LNCAP (cell line): ENCODE data around the gene SKI.

Experiments used
- TF ChIP-seq, protein P1 (sequence below): fragments of 450-650 bp; IDR thresholded peaks from 2 replicates; pipeline ENCODE4 v1.5.1; 2017; ENCODE audit warnings: mild to moderate bottlenecking

SKI gene

DNA sequence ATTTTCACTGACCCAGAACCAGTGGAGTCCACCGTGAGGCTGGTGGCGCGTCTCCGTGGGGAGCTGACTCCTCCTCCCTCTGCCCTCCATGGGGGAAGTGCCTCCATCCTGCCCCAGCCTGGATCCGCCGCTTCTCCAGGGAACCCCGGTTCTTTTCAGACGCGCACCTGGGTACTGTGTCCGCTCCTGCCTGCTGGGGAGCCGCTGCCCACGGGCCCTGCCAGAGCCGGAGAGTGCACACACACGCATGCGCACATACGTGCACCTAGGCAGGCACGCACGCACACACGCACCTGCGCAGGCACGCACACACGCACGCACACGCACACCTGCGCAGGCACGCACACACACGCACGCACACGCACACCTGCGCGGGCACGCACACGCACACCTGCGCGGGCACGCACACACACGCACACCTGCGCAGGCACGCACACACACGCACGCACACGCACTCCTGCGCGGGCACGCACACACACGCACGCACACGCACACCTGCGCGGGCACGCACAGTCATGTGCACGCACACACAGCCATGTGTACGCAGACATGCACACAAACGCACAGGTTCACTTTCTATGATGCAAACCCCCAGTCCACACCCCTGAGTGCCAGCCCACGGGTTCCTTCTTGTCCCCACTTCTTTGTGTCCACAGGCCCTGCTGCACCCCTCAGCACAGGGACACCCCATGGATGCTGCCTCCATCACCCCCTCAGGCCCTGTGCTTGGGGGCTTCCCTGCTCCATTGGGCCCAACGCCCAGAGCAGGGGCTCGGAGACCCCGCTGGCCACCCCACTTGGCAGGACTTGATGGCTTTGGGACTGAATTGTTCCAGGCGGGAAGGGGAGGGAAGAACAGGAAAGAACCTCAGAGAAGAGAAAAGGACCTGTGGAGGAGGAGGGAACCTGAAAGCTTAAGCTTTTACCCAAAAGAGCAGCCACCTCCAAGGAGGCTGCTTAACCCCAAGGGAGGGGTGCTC, 120.5 kb downstream of the SKI start:
- TF ChIP-seq, protein P1, sequence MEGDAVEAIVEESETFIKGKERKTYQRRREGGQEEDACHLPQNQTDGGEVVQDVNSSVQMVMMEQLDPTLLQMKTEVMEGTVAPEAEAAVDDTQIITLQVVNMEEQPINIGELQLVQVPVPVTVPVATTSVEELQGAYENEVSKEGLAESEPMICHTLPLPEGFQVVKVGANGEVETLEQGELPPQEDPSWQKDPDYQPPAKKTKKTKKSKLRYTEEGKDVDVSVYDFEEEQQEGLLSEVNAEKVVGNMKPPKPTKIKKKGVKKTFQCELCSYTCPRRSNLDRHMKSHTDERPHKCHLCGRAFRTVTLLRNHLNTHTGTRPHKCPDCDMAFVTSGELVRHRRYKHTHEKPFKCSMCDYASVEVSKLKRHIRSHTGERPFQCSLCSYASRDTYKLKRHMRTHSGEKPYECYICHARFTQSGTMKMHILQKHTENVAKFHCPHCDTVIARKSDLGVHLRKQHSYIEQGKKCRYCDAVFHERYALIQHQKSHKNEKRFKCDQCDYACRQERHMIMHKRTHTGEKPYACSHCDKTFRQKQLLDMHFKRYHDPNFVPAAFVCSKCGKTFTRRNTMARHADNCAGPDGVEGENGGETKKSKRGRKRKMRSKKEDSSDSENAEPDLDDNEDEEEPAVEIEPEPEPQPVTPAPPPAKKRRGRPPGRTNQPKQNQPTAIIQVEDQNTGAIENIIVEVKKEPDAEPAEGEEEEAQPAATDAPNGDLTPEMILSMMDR: no peak

DNA sequence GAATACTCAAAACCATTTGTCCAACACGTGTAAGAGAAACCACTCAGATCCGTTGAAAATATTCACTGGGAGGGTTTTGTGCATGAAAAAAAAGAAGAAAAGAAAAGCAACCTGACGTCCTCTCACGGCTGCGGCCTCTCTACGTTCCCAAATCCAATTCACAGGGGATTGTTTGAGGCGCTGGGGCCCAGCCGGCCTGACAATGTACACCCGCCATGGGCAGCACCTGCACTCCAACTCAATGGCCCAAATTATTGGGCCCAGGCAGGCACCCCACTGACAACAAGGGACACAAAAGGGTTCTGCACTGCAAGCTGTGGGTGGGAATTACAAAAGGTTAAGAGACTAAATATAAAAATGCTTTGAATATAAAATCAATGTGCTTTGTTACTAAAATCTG, 121.7 kb downstream of the SKI start:
- TF ChIP-seq, protein P1: no peak

GRCh38 chr1:2350501-2350900, 122.4 kb downstream of the SKI start:
- TF ChIP-seq, protein P1: no peak

DNA sequence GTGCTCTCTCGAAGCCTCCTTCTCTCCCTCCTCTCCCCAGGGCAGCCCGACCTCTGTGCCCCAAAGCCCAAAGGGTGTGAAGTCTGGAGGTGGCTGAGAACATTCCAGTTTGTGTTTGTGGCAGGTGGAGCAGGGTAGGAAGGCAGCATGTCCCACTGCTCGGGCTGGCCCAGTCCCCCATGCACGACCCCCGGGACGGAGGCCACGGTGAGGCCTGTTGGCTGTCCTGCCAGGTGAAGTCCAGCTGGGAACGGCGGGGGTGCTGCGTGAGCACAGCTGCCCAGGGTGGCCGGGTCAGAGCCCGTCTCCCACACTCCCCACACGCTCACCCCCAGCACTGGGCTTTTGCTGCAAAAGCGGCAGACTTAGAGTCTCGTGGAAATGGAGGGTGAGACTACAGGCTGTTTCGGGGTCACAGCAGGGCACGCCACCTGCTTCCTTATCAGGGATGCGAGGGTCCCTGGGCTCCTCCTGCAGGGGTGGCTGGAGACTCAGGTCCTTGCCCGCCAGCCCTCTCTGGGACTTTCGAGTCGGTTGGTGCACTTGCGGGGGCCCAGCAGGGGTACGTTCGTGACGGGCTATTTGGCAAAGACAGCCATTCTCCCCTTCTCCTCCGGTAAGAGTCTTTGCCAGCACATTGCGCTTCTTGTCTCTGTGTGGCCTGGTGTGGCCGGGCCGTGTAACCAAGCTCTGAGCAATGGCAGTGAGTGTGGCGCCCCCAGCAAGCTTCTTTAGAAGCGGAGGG, 123.0 kb downstream of the SKI start:
- TF ChIP-seq, protein P1: no peak

GRCh38 chr1:2351723-2352122, 123.6 kb downstream of the SKI start:
- TF ChIP-seq, protein P1: no peak

DNA sequence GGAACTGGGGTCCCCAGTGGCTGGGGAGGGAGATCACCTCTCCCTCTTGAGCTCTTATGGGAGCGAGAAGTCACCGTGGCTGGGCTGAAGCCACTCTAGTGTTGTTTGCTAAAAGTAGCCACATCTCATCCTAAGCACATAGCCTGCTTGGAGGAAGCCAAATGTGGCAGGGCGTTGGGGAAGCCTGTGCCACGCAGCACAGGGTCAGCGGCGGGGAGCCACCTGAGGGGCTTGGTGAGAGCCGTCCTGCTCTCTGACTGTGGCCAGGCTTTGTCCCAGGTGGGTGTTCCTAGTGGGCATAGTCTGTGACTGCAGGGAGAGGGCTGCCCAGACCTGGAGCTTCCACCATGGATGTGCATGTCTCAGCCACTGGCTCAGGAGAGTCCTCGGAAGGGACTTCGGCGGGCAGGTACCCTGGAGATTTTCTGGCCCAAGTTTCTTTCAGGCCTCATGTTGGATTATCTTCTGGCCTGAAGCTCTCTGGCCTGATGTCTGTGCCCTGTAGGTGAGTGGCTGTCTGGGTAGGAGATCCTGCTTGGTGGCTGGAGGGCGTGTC, 124.3 kb downstream of the SKI start:
- TF ChIP-seq, protein P1: no peak

DNA sequence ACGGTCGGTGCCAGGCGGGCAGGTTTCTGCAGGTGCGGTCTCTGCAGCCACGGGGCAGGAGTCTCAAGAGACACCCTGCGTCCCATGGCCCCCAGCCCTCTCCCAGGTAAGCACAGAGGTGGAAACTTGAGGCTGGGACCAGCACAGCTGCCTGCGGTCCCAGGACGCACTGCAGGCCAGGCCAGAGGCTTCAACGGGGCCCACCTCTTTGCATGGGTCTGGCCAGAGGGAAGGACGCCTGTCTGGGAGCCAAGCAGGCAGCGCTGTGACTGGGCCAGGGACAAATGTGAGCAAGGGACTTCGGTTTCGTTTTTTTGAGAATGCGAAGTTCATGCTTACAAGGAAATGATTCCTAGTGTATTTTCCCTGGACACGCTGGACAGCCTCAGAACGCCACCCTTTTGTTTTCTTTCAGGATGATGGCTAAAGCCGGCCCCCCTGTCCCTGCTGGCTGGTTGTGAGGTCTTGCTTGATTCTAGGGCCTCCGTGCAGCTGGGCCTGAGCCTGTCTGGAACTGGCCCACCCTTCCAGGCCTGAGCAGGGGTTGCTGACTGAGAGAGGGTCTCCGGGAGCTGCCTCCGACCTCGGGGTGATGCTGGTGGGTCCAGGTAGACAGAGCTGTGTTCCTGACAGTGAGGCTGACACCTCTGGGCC, 124.9 kb downstream of the SKI start:
- TF ChIP-seq, protein P1: no peak
